ENCODE data around the gene ZNF695.

GRCh38 chr1:246978281-246978680 lies 29.6 kb downstream of the ZNF695 start:
- TF ChIP-seq, protein P1, sequence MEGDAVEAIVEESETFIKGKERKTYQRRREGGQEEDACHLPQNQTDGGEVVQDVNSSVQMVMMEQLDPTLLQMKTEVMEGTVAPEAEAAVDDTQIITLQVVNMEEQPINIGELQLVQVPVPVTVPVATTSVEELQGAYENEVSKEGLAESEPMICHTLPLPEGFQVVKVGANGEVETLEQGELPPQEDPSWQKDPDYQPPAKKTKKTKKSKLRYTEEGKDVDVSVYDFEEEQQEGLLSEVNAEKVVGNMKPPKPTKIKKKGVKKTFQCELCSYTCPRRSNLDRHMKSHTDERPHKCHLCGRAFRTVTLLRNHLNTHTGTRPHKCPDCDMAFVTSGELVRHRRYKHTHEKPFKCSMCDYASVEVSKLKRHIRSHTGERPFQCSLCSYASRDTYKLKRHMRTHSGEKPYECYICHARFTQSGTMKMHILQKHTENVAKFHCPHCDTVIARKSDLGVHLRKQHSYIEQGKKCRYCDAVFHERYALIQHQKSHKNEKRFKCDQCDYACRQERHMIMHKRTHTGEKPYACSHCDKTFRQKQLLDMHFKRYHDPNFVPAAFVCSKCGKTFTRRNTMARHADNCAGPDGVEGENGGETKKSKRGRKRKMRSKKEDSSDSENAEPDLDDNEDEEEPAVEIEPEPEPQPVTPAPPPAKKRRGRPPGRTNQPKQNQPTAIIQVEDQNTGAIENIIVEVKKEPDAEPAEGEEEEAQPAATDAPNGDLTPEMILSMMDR (IDR thresholded peaks at IDR 0.05), result no peak
- no peak for TF ChIP-seq EP300 (IDR thresholded peaks at IDR 0.05)
